Measurements from ENCODE around the gene ALOXE3. TPM values are rescaled to one million over a fixed set of nuclear protein-coding genes. Genes with fewer than 3 reads are reported as not detected.

The ALOXE3 gene
- polyA plus RNA-seq, 3 donors from 2014 or later = not detected

DNA sequence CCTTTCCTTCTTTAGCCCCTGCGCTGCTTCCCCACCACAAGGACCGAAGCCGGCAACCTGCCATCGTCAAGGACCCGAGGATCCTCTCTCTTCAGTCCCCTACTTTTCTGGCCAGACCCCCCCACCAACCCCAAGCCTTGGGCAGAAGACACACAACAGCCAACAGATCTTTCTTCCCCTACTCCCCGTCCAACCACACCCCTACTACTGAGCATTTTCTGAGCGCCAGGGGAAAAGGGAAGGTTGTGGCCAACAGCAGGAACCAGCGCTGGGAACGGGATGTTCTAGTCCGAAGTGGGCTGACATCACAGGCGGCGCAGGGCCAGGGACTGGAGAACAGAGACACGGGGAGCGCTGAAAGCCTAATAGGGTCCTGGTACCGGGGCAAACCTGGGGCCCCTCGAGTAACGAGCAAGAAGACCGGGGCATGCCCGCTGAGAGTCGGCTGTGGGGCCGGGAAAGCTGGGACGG is 33.4 kb upstream of the ALOXE3 start:
- peak overlapping the region in 2 of 6 donors; percentile 90 to 92 for H3K27ac Mint-ChIP-seq

GRCh38 chr17:8151120-8151640 is 32.9 kb upstream of the ALOXE3 start:
- Mint-ChIP-seq H3K27ac (peak overlapping the region in 3 of 6 donors; percentile 88 to 92 (median 90)), H3K4me1 (peaks cover 9 to 40% of the 10 kb centered on the region in 2 donors)

More for the DNA sequence above, 33.4 kb upstream of the ALOXE3 start:
- Mint-ChIP-seq H3K36me3 (peaks cover 4 to 16% (median 7%) of the 10 kb centered on the region in 3 donors), H3K4me1 (peaks cover 9 to 40% of the 10 kb centered on the region in 2 donors), H3K9me3 (peaks cover 0 to 4% (median 0%) of the 10 kb centered on the region in 6 donors), H3K27me3 (ENCODE audit: low read depth in 3 of 3) (peaks cover 49 to 55% (median 50%) of the 10 kb centered on the region in 3 donors), H3K4me3 (peak overlapping the region; percentile 85 to 97 (median 90))
- DNase-seq = peak in 1 of 3 donors; percentile 50

GRCh38 chr17:8150194-8151119 is 32.1 kb upstream of the ALOXE3 start:
- Mint-ChIP-seq H3K9me3 (peaks cover 0 to 4% (median 0%) of the 10 kb centered on the region in 6 donors), H3K27ac (peak overlapping the region; percentile 49 to 92 (median 63)), H3K36me3 (peaks cover 4 to 25% (median 12%) of the 10 kb centered on the region in 3 donors), H3K4me3 (peak overlapping the region; percentile 85 to 97 (median 90)), H3K27me3 (ENCODE audit: low read depth in 3 of 3) (peaks cover 54 to 58% (median 56%) of the 10 kb centered on the region in 3 donors), H3K4me1 (peaks cover 9 to 40% of the 10 kb centered on the region in 2 donors)
- no peak for DNase-seq

More at GRCh38 chr17:8151120-8151640, 32.9 kb upstream of the ALOXE3 start:
- H3K4me3 Mint-ChIP-seq = peak overlapping the region; percentile 85 to 97 (median 90)
- DNase-seq = peak; percentile 94 to 95 (median 95)
- peaks cover 4 to 21% (median 12%) of the 10 kb centered on the region in 3 donors for H3K36me3 Mint-ChIP-seq
- peaks cover 0 to 4% (median 0%) of the 10 kb centered on the region in 6 donors for H3K9me3 Mint-ChIP-seq
- peaks cover 54 to 58% (median 54%) of the 10 kb centered on the region in 3 donors for H3K27me3 Mint-ChIP-seq (ENCODE audit: low read depth in 3 of 3)

GRCh38 chr17:8149419-8150193 is 31.3 kb upstream of the ALOXE3 start:
- peak overlapping the region in 4 of 5 donors; percentile 6 to 53 (median 38) for H3K4me3 Mint-ChIP-seq
- peaks cover 0 to 4% (median 0%) of the 10 kb centered on the region in 6 donors for H3K9me3 Mint-ChIP-seq
- DNase-seq = no peak
- peaks cover 54 to 64% (median 59%) of the 10 kb centered on the region in 3 donors for H3K27me3 Mint-ChIP-seq (ENCODE audit: low read depth in 3 of 3)
- peaks cover 9 to 40% of the 10 kb centered on the region in 2 donors for H3K4me1 Mint-ChIP-seq
- peak overlapping the region; percentile 53 to 92 (median 66) for H3K27ac Mint-ChIP-seq
- peaks cover 4 to 25% (median 12%) of the 10 kb centered on the region in 3 donors for H3K36me3 Mint-ChIP-seq

GRCh38 chr17:8148560-8148959 is 30.2 kb upstream of the ALOXE3 start:
- Mint-ChIP-seq H3K27ac (peak overlapping the region in 2 of 6 donors; percentile 30 to 57), H3K36me3 (peaks cover 4 to 31% (median 12%) of the 10 kb centered on the region in 3 donors), H3K9me3 (peaks cover 0 to 4% (median 0%) of the 10 kb centered on the region in 6 donors), H3K27me3 (ENCODE audit: low read depth in 3 of 3) (peaks cover 55 to 66% (median 58%) of the 10 kb centered on the region in 3 donors), H3K4me3 (peak overlapping the region in 1 of 5 donors; percentile 13), H3K4me1 (peaks cover 9 to 39% of the 10 kb centered on the region in 2 donors)
- DNase-seq = no peak

- Mint-ChIP-seq H3K36me3 (peaks cover 4 to 31% (median 12%) of the 10 kb centered on the region in 3 donors), H3K4me3 (peak overlapping the region in 1 of 5 donors; percentile 33), H3K27ac (peak overlapping the region in 4 of 6 donors; percentile 42 to 73 (median 59)), H3K9me3 (peaks cover 0 to 4% (median 0%) of the 10 kb centered on the region in 6 donors), H3K27me3 (ENCODE audit: low read depth in 3 of 3) (peaks cover 55 to 69% (median 56%) of the 10 kb centered on the region in 3 donors), H3K4me1 (peaks cover 9 to 33% of the 10 kb centered on the region in 2 donors)
- DNase-seq = no peak
These were observed 29.6 kb upstream of the ALOXE3 start for GRCh38 chr17:8147805-8148404.

DNA sequence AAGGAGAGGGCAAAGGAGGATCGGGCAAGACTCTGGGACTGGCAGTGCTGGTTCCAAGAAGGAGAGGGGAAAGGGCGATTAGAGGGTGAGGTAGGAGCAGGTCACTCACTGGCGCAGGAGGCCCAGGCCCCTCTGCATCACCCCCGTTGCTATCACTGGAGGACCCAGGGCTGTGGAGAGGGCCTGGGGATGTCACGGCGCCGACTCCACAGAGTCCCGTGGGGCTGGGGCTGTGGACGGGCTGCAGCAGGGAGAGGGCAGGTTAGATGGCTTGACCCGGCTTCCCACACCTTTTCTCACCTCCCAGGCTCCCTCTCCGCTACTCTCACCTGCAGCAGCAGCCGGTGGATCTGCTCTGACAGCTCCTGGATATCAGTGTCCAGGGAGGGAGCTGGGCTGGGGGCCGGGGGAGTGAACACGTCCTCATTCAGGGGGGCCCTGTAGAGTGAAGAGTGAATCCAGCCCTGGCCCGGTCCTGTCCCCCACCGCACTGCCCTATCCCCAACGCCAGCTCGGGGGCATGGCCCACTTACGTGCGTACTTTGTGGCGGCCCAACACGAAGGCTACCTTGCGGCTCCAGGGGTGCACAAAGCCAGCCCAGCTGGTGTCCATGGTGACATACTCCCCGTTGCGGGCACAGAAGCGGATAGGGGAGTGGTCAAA is 29.0 kb upstream of the ALOXE3 start:
- DNase-seq = no peak
- Mint-ChIP-seq H3K27me3 (ENCODE audit: low read depth in 3 of 3) (peaks cover 55 to 64% (median 56%) of the 10 kb centered on the region in 3 donors), H3K4me3 (peak overlapping the region in 1 of 5 donors; percentile 33), H3K36me3 (peaks cover 4 to 31% (median 12%) of the 10 kb centered on the region in 3 donors), H3K4me1 (peaks cover 9 to 26% of the 10 kb centered on the region in 2 donors), H3K27ac (peak overlapping the region in 3 of 6 donors; percentile 42 to 61 (median 57)), H3K9me3 (peaks cover 0 to 4% (median 0%) of the 10 kb centered on the region in 6 donors)

- Mint-ChIP-seq H3K27me3 (ENCODE audit: low read depth in 3 of 3) (peaks cover 53 to 61% (median 54%) of the 10 kb centered on the region in 3 donors), H3K36me3 (peaks cover 5 to 31% (median 12%) of the 10 kb centered on the region in 3 donors), H3K4me1 (peaks cover 9 to 19% of the 10 kb centered on the region in 2 donors), H3K9me3 (peaks cover 0 to 3% (median 0%) of the 10 kb centered on the region in 6 donors), H3K27ac (peak overlapping the region in 2 of 6 donors; percentile 53 to 57), H3K4me3 (peak overlapping the region in 1 of 5 donors; percentile 33)
- DNase-seq = no peak
These were observed 28.2 kb upstream of the ALOXE3 start for GRCh38 chr17:8146381-8147140.

DNA sequence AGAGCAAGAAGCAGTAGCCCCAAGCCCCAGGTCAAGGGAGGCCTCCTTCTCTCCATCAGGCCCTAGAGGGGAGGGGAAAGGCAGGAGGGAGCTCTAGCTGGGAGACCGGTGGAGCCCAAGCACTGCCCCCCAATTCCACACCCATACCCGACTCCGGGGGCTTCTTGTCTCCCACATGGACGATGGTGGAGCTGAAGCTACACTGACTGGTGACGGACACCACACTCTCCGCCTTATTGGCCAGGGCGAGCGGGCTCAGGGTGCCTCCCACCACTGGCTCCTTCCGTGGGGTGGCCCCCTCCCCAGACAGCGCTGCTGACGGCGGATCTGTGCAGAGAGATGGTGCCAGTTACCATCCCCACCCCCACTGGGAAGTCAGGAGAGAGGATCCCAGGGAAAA is 27.5 kb upstream of the ALOXE3 start:
- peaks cover 51 to 58% (median 51%) of the 10 kb centered on the region in 3 donors for H3K27me3 Mint-ChIP-seq (ENCODE audit: low read depth in 3 of 3)
- peak overlapping the region in 1 of 6 donors; percentile 53 for H3K27ac Mint-ChIP-seq
- DNase-seq = no peak
- H3K36me3 Mint-ChIP-seq = peaks cover 6 to 31% (median 12%) of the 10 kb centered on the region in 3 donors
- H3K4me1 Mint-ChIP-seq = peaks cover 9 to 14% of the 10 kb centered on the region in 2 donors
- no peak overlapping the region for H3K4me3 Mint-ChIP-seq
- H3K9me3 Mint-ChIP-seq = no peaks in the 10 kb centered on the region

GRCh38 chr17:8144401-8145231 is 26.3 kb upstream of the ALOXE3 start:
- Mint-ChIP-seq H3K27ac (no peak overlapping the region), H3K4me1 (peaks cover 5% of the 10 kb centered on the region in 2 donors), H3K27me3 (ENCODE audit: low read depth in 3 of 3) (peaks cover 46 to 48% (median 48%) of the 10 kb centered on the region in 3 donors), H3K36me3 (peaks cover 6 to 31% (median 12%) of the 10 kb centered on the region in 3 donors), H3K4me3 (peak overlapping the region in 1 of 5 donors; percentile 17), H3K9me3 (no peaks in the 10 kb centered on the region)
- DNase-seq = no peak

Data from immature natural killer cell (primary cell).